Common myeloid progenitor, CD34-positive (primary cell): Measurements from ENCODE around the gene CSF1.

Experiments used
- CTCF ChIA-PET: fragments of 350-600 bp; sonication (Branson Sonifier 250); formaldehyde crosslinking; loops from one replicate; lab custom pipeline; 2021; ENCODE audit warnings: antibody characterized with exemption; lab: Charles Lee
- POLR2A ChIA-PET: fragments of 350-600 bp; sonication (Branson Sonifier 250); formaldehyde crosslinking; loops from one replicate; lab custom pipeline; 2021; ENCODE audit warnings: antibody characterized with exemption; lab: Charles Lee
- DNase-seq, 3 donors: peaks; one replicate each; pipeline versions ENCODE4 v3.0.0 to v3.0.0-alpha.2; 2013
- H3K27ac ChIP-seq, 2 experiments: 1 replicate in 1 of 2; 2 replicates in 1 of 2; pipeline ENCODE4 v1.7.0; 2013; ENCODE audit warnings: inconsistent platforms in 2 of 2, low read length in 2 of 2, mild to moderate bottlenecking in 2 of 2, low read depth in 1 of 2, moderate library complexity in 1 of 2; ENCODE audit not compliant: severe bottlenecking in 2 of 2, insufficient read depth in 1 of 2, poor library complexity in 1 of 2
- H3K27me3 ChIP-seq, 5 experiments: replicated peaks in 2 of 5; 1 replicate in 3 of 5; 2 replicates in 2 of 5; pipeline versions ENCODE4 v1.6.1 to v1.7.0; 2013; ENCODE audit warnings: low read length in 4 of 5, mild to moderate bottlenecking in 2 of 5, moderate library complexity in 2 of 5, inconsistent platforms in 1 of 5; ENCODE audit not compliant: insufficient read depth in 5 of 5, control insufficient read depth in 4 of 5
- H3K36me3 ChIP-seq, 4 experiments: 1 replicate in 2 of 4; 2 replicates in 2 of 4; pipeline versions ENCODE4 v1.6.1 to v1.7.0; 2013; ENCODE audit warnings: low read length in 3 of 4, control low read depth in 1 of 4, mild to moderate bottlenecking in 1 of 4; ENCODE audit not compliant: control insufficient read depth in 4 of 4, insufficient read depth in 4 of 4
- H3K4me1 ChIP-seq, 4 experiments: 1 replicate in 3 of 4; 2 replicates in 1 of 4; pipeline versions ENCODE4 v1.6.1 to v1.7.1; 2013; ENCODE audit warnings: low read length in 3 of 4, mild to moderate bottlenecking in 3 of 4, control low read depth in 1 of 4, inconsistent platforms in 1 of 4, moderate library complexity in 1 of 4; ENCODE audit not compliant: control insufficient read depth in 4 of 4, insufficient read depth in 4 of 4; ENCODE audit errors: control extremely low read depth in 1 of 4
- H3K4me3 ChIP-seq, 7 experiments: 1 replicate in 4 of 7; 2 replicates in 3 of 7; pipeline versions ENCODE4 v1.5.1 to v1.7.0; 2013; ENCODE audit warnings: mild to moderate bottlenecking in 7 of 7, low read length in 6 of 7, moderate library complexity in 6 of 7, inconsistent platforms in 2 of 7, low read depth in 2 of 7, control low read depth in 1 of 7; ENCODE audit not compliant: insufficient read depth in 4 of 7, control insufficient read depth in 1 of 7; ENCODE audit errors: extremely low read depth in 1 of 7
- H3K9me3 ChIP-seq, 5 experiments: 1 replicate in 4 of 5; 2 replicates in 1 of 5; pipeline versions ENCODE4 v1.6.1 to v1.7.1; 2013; ENCODE audit warnings: low read length in 4 of 5, mild to moderate bottlenecking in 2 of 5, inconsistent platforms in 1 of 5, low read depth in 1 of 5, moderate library complexity in 1 of 5; ENCODE audit not compliant: control insufficient read depth in 4 of 5, insufficient read depth in 2 of 5; ENCODE audit errors: control extremely low read depth in 1 of 5
- WGBS: methylation state at CpG from one replicate; pipeline ENCODE4 v1.1.5; 2013; ENCODE audit not compliant: insufficient coverage; 5-methylcytosine and 5-hydroxymethylcytosine counted together

Gene CSF1

DNA sequence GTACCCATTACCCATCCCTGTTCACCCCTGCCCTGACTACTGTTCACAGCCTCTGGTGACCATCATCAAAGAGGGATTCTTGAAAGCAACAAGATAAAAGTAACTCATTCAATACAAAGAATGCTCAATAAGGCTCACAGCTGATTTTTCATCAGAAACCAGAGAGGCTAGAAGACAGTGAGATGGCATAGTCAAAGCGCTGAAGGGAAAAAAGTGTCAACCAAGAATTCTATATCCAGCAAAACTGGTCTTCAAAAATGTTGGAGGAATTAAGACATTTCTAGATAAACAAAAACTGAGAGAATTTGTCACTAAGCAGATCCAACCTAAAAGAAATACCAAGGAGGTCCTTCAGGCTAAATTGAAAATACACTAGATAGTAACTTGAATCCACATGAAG lies 27.1 kb downstream of the CSF1 start:
- CTCF ChIA-PET: no interaction called here
- peaks cover 0 to 9% (median 8%) of the 10 kb centered on the region in 4 experiments for H3K4me1 ChIP-seq

GRCh38 chr1:109938556-109938955 lies 27.9 kb downstream of the CSF1 start:
- ChIA-PET POLR2A (no interaction called here), CTCF (interaction anchor here (0.7 kb wide), 1 partner anchor 21 kb away, joined by 3 read pairs; no protein-coding TSS in a partner anchor)
- DNase-seq: no peak
- Histone ChIP-seq H3K27ac (no peak overlapping the region), H3K4me1 (peaks cover 0 to 9% (median 7%) of the 10 kb centered on the region in 4 experiments), H3K27me3 (no peaks in the 10 kb centered on the region), H3K36me3 (no peaks in the 10 kb centered on the region), H3K9me3 (peaks cover 0 to 16% (median 4%) of the 10 kb centered on the region in 5 experiments), H3K4me3 (no peak overlapping the region)
- WGBS: no CpG with 5 or more reads among the region's 2 CpGs

More for the DNA sequence above, 27.1 kb downstream of the CSF1 start:
- Histone ChIP-seq H3K36me3 (no peaks in the 10 kb centered on the region), H3K27me3 (no peaks in the 10 kb centered on the region), H3K4me3 (no peak overlapping the region), H3K9me3 (peaks cover 0 to 16% (median 4%) of the 10 kb centered on the region in 5 experiments), H3K27ac (no peak overlapping the region)
- POLR2A ChIA-PET: no interaction called here
- peak in 2 of 3 donors; percentile 20 to 22 for DNase-seq
- WGBS: 83% methylated on average over 1 of the region's 1 CpG

DNA sequence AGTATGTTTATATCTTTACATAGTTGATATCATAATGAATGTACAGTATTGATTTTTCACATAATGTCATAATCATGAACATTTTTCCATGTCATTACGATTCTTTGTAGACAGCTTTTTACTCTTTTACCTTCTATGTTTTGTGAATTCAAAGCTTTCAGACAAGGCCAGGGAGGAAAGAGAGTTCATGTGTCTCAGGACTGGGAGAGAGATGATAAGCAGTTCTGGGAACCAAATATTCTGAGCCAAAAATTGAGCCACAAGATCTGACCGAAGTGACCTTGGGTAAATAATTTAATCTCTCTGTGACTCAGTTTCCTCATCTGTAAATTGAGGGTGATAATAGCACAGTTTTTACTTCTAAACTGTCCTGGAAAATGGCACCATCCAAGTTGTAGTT lies 31.8 kb downstream of the CSF1 start:
- no peak for DNase-seq
- Histone ChIP-seq H3K36me3 (no peaks in the 10 kb centered on the region), H3K27me3 (no peaks in the 10 kb centered on the region), H3K4me1 (peaks cover 0 to 6% (median 0%) of the 10 kb centered on the region in 4 experiments), H3K27ac (peak overlapping the region in 1 of 2 experiments; percentile 7), H3K9me3 (peaks cover 0 to 11% (median 0%) of the 10 kb centered on the region in 5 experiments), H3K4me3 (no peak overlapping the region)
- CTCF ChIA-PET: no interaction called here
- WGBS: 100% methylated on average over 1 of the region's 2 CpGs
- POLR2A ChIA-PET: no interaction called here

- H3K27me3 ChIP-seq: no peaks in the 10 kb centered on the region
- peaks cover 0 to 6% (median 0%) of the 10 kb centered on the region in 4 experiments for H3K4me1 ChIP-seq
- peak in 2 of 3 donors; percentile 15 to 23 for DNase-seq
- ChIA-PET POLR2A (no interaction called here), CTCF (interaction anchor here (0.9 to 2.3 kb wide), 7 partner anchors 9 to 168 kb away, joined by 3 to 6 read pairs (median 4); no protein-coding TSS in a partner anchor)
- no peaks in the 10 kb centered on the region for H3K9me3 ChIP-seq
- H3K4me3 ChIP-seq: no peak overlapping the region
- H3K27ac ChIP-seq: no peak overlapping the region
- H3K36me3 ChIP-seq: no peaks in the 10 kb centered on the region
- WGBS: 50% methylated on average over 1 of the region's 2 CpGs
Measured at GRCh38 chr1:109944541-109944940, 33.9 kb downstream of the CSF1 start.

DNA sequence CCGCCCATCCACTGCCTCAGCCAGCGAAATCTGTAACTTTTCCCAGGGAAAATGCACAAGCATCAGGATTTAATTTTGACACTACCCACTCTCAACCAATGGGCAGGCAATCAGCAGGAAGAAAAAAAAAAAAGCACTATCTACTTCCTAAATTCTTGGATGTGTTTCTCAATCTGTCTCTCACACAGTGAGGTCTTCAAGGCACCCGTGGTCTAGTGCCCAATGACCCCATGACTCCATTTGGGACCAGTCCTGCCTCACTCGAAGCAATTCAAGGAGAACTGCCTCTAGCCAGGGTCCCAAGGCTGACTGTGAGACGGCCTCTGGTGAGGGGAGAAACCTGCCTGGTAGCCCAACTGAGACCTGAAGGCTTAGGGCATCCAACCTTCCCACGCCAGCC lies 35.9 kb downstream of the CSF1 start:
- DNase-seq: no peak
- Histone ChIP-seq H3K27ac (no peak overlapping the region), H3K4me3 (no peak overlapping the region), H3K36me3 (no peaks in the 10 kb centered on the region), H3K9me3 (no peaks in the 10 kb centered on the region), H3K4me1 (peaks cover 0 to 6% (median 0%) of the 10 kb centered on the region in 4 experiments), H3K27me3 (no peaks in the 10 kb centered on the region)
- 90% methylated on average over 4 of the region's 6 CpGs for WGBS
- CTCF ChIA-PET: interaction anchor here (0.8 to 1.3 kb wide), 3 partner anchors 13 to 38 kb away, joined by 3 read pairs; partner anchors contain the start of gene AHCYL1
- POLR2A ChIA-PET: no interaction called here

DNA sequence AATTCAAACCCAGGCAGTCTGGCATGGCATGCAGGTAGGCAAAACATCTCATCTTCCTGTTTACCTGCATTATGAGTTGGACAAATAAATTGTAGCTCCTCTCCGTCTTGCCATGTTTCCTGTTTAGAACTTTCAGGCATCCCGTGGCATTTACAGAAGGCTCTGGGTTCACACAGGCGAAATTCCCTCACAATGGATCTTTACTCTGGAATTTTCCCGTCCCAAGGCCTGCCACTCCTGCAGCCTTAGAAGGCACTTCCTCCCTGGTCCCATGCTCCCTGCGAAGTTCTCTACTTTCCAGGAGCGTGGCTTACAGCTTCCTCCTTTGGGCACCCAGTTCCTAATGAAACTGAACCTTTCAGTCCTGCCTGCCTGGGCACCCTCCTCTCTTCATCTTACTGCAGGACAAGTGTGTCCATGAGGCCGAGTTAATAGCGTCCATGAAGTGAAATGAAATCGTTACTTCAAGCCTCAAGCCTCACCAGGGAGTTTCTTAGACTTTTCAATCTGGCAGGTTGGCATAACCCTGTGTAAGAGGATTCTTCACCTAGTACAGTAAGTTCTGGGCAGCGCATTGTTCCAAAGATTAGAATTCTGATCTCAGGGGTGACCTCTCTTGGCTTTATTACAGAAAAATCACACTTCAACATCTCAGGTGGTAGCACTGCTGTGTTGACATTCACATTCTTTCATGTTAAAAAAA lies 37.1 kb downstream of the CSF1 start:
- WGBS: 91% methylated on average over 7 of the region's 10 CpGs
- Histone ChIP-seq H3K27ac (no peak overlapping the region), H3K36me3 (no peaks in the 10 kb centered on the region), H3K27me3 (no peaks in the 10 kb centered on the region), H3K9me3 (no peaks in the 10 kb centered on the region), H3K4me1 (peaks cover 0 to 6% (median 0%) of the 10 kb centered on the region in 4 experiments), H3K4me3 (no peak overlapping the region)
- POLR2A ChIA-PET: interaction anchor here (0.8 kb wide), 1 partner anchor 142 kb away, joined by 3 read pairs; no protein-coding TSS in a partner anchor
- no peak for DNase-seq
- CTCF ChIA-PET: interaction anchor here (0.8 to 1.7 kb wide), 3 partner anchors 37 to 157 kb away, joined by 3 to 5 read pairs (median 3); partner anchors contain the start of gene AHCYL1

- no peak for DNase-seq
- Histone ChIP-seq H3K27me3 (no peaks in the 10 kb centered on the region), H3K36me3 (no peaks in the 10 kb centered on the region), H3K4me1 (peaks cover 0 to 6% (median 0%) of the 10 kb centered on the region in 4 experiments), H3K27ac (no peak overlapping the region), H3K4me3 (no peak overlapping the region), H3K9me3 (no peaks in the 10 kb centered on the region)
- POLR2A ChIA-PET: interaction anchor here (0.8 kb wide), 1 partner anchor 143 kb away, joined by 3 read pairs; no protein-coding TSS in a partner anchor
- CTCF ChIA-PET: interaction anchor here (1.7 kb wide), 1 partner anchor 158 kb away, joined by 5 read pairs; no protein-coding TSS in a partner anchor
Measured at GRCh38 chr1:109948285-109948630, 37.6 kb downstream of the CSF1 start.
